ENCODE measurements around the gene ALDH3B1. TPM values are rescaled to one million over a fixed set of nuclear protein-coding genes. Genes with fewer than 3 reads are reported as not detected.

The ALDH3B1 gene
- total RNA-seq, 1 experiment from 2014 or later, result 14.0 TPM

DNA sequence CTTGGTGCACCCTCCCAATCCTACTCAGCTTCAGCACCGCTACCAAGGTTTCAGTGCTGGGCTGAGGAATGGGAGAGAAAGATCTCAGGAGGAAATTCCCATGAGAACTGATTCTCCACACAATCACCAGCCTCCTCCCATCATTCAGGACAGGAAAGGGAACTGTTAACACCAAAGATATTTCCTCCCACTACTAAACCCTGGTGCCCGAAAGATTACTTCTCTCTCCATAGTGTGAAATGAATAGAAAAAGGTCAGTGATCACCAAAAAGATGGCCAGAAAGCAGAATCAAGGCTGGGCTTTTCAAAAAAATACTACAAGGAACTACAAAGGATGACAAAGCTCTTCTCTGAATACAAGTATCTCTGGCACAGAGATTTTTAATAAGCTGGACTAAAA is 54.8 kb downstream of the ALDH3B1 start:
- Histone ChIP-seq H3K27me3 (no peaks in the 10 kb centered on the region), H3K36me3 (peaks cover 9% of the 10 kb centered on the region), H3K9me3 (no peaks in the 10 kb centered on the region), H3K4me3 (no peak overlapping the region)
- DNase-seq, result no peak

DNA sequence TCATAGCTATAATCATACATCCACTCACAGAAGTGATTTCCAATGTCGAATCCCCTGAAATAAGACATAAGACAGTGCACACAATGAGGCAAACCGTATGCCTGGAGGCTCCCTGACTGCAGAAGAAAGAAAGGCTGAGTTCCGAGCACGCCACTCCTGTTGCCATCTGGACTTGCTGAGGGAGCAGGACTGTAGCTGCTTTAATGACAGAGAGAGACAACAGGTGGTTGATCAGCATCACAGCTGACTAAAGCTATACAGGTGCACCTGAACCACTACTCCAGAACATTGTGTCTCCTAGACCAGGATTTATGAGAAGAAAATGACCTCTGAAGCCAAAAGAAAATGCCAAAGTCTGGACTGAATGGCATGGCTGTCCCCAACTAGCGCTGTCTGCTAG is 55.7 kb downstream of the ALDH3B1 start:
- Histone ChIP-seq H3K27me3 (no peaks in the 10 kb centered on the region), H3K36me3 (peaks cover 14% of the 10 kb centered on the region), H3K9me3 (no peaks in the 10 kb centered on the region), H3K4me3 (no peak overlapping the region)
- no peak for DNase-seq

DNA sequence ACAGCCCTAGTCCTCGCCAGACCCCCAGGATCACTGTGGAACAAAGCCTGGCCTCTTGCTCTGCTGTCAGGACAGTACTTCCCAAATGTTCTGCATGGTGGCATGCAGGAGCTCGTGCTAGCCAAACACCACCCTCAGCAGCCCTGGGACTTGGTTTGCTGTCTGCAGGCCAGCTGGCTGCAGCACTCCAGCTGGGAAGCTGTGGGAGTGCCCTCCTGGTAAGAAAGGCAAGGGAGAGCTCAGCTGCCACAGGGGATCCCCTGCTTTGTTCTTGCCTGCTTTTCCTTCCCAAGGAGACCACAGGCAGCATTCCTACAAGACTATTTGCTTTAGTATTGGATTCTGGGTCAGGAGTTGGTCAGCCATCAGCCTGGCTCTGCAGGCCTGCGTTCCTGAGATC is 56.6 kb downstream of the ALDH3B1 start:
- H3K36me3 ChIP-seq, result peaks cover 9% of the 10 kb centered on the region

DNA sequence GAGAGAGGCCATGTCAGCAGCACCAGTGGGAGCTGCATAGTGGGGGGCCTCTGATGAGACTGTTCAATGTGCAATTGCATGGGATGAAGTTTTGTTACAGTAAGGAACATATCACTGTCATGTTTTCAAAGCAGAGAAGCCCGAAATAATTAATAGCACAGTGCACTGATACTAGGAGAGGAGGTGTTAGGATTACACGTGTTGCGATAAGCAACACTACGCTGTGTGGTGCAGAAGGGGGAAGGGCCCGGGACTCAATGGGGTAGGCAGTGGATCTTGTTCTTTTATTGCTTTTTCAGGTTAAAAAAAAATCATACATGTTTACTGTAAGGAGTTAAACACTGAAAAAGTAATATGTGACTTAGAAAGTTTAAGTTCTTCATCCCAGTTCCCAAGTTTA is 57.9 kb downstream of the ALDH3B1 start:
- peaks cover 9% of the 10 kb centered on the region for H3K36me3 ChIP-seq
- no peak for DNase-seq

More for the DNA sequence above, 56.6 kb downstream of the ALDH3B1 start:
- no peak for DNase-seq
- Histone ChIP-seq H3K9me3 (no peaks in the 10 kb centered on the region), H3K4me3 (no peak overlapping the region), H3K27me3 (no peaks in the 10 kb centered on the region)

DNA sequence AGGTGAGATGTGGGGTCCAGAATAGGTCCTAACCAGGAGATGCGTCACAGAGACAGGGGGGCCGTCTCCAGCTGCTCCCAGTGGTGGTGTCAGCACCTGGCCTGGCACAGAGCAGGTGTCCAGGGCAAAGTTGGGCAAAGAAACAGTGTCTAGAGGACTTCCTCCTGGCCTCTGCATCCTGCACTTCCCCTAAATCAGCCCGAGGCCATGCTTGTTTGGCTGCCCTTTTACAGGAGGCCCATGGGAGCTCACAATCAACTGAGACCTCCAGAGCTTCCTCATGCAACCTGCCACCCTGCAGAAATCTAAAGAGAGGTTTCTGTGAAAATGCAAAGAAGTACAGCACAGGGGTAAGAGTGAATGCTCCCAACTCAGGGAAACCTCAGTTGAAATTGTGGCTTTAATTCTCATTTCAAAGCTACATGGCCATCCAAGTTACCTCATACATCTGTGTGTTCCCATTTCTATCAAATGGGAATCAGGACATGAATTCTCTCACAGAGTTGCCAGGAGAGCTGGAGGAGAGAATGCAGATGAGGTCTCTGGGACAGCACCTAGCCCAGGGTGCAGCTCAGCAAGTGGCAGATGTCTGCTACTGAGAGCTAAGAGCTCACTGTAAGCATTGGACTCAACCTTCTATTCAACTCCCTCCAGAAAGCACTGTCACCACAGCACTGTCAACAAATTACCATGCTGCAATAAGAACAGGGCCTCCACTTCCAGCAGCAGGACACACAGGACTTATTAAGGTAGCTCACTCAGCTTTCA is 61.3 kb downstream of the ALDH3B1 start:
- H3K9me3 ChIP-seq, result no peaks in the 10 kb centered on the region
- peaks cover 7% of the 10 kb centered on the region for H3K36me3 ChIP-seq

More for the DNA sequence above, 57.9 kb downstream of the ALDH3B1 start:
- Histone ChIP-seq H3K9me3 (no peaks in the 10 kb centered on the region), H3K4me3 (no peak overlapping the region), H3K27me3 (no peaks in the 10 kb centered on the region)

DNA sequence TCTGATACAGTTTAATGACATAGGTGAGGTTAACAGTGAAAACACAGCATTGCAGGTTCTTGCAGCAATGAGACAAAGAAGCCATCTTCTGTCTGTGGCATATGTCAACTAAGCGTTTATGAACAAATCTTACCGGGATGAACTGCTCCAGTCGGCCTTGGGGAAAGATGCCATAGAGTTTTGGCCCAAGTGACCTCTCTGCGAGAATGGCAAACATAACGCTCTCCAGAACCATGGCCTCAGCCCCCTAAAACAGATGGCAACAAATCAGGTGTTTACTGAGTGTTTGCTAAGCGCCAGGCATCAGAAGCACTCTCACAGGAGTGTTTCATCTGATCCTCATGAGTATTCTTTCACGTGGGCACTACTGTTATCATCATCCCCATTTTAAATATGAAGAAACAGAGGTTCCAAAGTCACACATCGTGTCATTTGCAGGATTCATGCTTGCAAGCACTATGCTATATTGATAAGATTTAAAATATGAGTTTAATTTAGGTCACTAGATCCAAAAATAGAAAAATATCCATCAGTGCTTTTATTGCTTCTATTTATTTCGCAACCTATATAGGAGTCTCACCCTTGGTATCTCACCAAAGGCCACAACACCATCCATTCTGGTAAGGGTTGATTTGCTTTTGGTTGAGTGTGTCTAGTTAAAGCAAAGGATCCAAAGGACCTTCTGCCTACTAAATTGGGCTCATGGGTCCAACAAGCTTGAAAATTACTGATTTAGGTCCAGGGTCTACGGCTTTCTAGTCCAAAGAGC is 64.6 kb downstream of the ALDH3B1 start:
- H3K27me3 ChIP-seq, result no peaks in the 10 kb centered on the region

More for the DNA sequence above, 61.3 kb downstream of the ALDH3B1 start:
- Histone ChIP-seq H3K4me3 (no peak overlapping the region), H3K27me3 (no peaks in the 10 kb centered on the region)
- DNase-seq, result no peak

DNA sequence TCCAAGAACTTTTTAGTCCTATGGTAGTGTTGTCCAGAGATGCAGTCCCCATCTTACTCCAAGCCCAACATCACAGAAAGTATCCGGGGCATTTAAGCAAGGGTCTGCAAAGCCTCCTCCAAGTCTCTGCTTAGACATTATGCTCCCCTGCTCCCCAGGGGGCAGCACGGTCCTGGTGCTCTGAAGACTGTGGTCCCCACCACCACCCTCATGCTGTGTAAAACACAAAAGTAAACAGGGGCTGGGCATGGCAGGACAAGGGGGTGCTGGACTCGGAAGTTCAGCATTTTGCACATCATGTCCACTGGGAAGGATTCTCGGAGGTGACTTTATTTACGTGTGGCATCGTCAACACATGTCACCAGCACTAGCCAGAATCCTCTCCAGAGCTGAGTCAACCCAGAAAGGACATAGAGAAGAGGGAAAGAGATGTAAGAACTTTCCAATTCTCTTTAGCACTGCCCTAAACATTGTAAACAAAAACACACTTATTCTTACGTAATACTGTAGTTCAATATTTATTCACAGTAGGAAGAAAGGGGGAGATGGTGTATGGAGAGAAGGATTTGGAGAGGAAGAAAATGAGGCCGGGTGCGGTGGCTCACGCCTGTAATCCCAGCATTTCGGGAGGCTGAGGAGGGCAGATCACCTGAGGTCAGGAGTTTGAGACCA is 66.4 kb downstream of the ALDH3B1 start:
- H3K36me3 ChIP-seq, result no peaks in the 10 kb centered on the region
- H3K27me3 ChIP-seq, result no peaks in the 10 kb centered on the region
- H3K9me3 ChIP-seq, result no peaks in the 10 kb centered on the region
- no peak overlapping the region for H3K4me3 ChIP-seq
- DNase-seq, result no peak

More for the DNA sequence above, 64.6 kb downstream of the ALDH3B1 start:
- H3K4me3 ChIP-seq, result no peak overlapping the region
- H3K36me3 ChIP-seq, result peaks cover 7% of the 10 kb centered on the region
- H3K9me3 ChIP-seq, result no peaks in the 10 kb centered on the region
- DNase-seq, result no peak

DNA sequence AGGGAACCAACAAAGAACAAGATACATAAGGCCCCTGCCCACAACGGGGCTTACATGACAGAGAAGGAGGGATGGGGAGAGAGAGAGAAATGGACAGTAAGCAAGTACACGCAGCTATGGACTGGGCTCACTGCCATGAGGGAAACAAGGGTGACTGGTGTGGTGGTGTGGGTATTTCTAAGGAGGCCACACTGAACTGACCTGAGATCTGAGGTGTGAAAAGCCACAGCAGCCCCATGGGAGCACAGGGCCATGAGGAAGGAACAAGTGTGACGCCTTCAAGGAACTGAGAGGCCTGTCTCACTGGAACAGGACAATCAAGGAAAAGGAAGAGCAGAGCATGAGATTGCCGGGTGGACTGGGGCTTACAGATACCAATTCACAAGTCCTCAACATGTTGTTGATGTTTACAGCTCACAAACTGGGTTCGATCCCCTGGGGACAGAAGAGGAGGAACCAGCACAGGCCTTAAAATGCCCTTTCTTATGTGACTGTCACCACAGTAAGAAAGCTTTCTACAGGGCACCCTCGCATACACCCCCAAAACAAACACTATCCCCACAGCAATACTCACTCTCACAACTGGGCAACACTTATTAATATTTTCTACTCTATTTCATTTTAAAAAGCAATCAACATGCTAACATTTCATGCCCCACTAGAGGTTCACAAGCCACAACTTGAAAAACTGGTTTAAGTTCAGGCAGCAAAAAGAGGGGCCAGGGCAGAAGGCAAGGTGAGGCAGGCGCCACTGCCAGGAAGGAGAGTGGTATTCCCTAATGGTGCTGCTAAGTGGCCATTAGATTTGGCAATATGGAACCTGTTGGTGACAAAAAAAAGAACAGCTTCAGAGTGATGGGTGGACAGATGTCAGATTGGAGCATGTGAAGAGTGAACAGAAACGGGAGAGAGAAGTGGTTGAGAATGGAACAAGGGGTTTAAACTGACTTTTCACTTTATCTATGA is 67.8 kb downstream of the ALDH3B1 start:
- DNase-seq, result no peak
- Histone ChIP-seq H3K4me3 (no peak overlapping the region), H3K27me3 (no peaks in the 10 kb centered on the region), H3K9me3 (no peaks in the 10 kb centered on the region), H3K36me3 (no peaks in the 10 kb centered on the region)

Other genes starting within 250 kb of the ALDH3B1 start
- 21.0 and 37.7 TPM in 2 replicates for gene UNC93B1, start 6.2 kb upstream of the ALDH3B1 start, total RNA-seq (2014; rRNA removed; shearing (Covaris generic); ENCODE audit: low replicate concordance)
- 218 and 256 TPM in 2 replicates for gene NDUFS8, start 20.4 kb downstream of the ALDH3B1 start, total RNA-seq (2014; rRNA removed; shearing (Covaris generic); ENCODE audit: low replicate concordance)
- 26.4 and 36.9 TPM in 2 replicates for gene TCIRG1, start 28.7 kb downstream of the ALDH3B1 start, total RNA-seq (2014; rRNA removed; shearing (Covaris generic); ENCODE audit: low replicate concordance)
- 6.8 and 12.9 TPM in 2 replicates for gene CHKA, start 111.1 kb downstream of the ALDH3B1 start, total RNA-seq (2014; rRNA removed; shearing (Covaris generic); ENCODE audit: low replicate concordance)
- gene KMT5B, start 203.0 kb downstream of the ALDH3B1 start, total RNA-seq (2014; rRNA removed; shearing (Covaris generic); ENCODE audit: low replicate concordance), result 4.7 and 13.8 TPM in 2 replicates